CD14-positive monocyte (primary cell): ENCODE measurements around the gene ABCA12. TPM values are rescaled to one million over a fixed set of nuclear protein-coding genes. Genes with fewer than 3 reads are reported as not detected.

Experiments
- DNase-seq, 3 donors: peaks; one replicate each; pipeline ENCODE4 v3.0.0-alpha.2; 2011 to 2022
- H2AFZ ChIP-seq: 2 replicates; pipeline ENCODE4 v1.6.0; 2012; ENCODE audit warnings: mild to moderate bottlenecking, low read depth, low read length, inconsistent platforms; ENCODE audit not compliant: insufficient read depth, poor library complexity, severe bottlenecking
- H3K27ac ChIP-seq, 2 donors: 1 replicate in 1 of 2; 2 replicates in 1 of 2; pipeline ENCODE4 v1.5.1; 2012 to 2013; ENCODE audit warnings: low read length in 2 of 2, control low read depth in 1 of 2, inconsistent platforms in 1 of 2, low read depth in 1 of 2, mild to moderate bottlenecking in 1 of 2
- H3K27me3 ChIP-seq, 2 donors: one replicate each; pipeline versions ENCODE4 v1.6.0 to v1.6.1; 2011 to 2013; ENCODE audit warnings: low read length in 2 of 2; ENCODE audit not compliant: control insufficient read depth in 2 of 2, insufficient read depth in 2 of 2
- H3K36me3 ChIP-seq, 2 donors: replicated peaks in 1 of 2; 1 replicate in 1 of 2; 2 replicates in 1 of 2; pipeline versions ENCODE4 v1.5.1 to v1.6.1; 2012 to 2013; ENCODE audit warnings: low read length in 2 of 2, control low read depth in 1 of 2, inconsistent platforms in 1 of 2, mild to moderate bottlenecking in 1 of 2; ENCODE audit not compliant: insufficient read depth in 2 of 2, control insufficient read depth in 1 of 2
- H3K4me1 ChIP-seq, 2 donors: 1 replicate in 1 of 2; 2 replicates in 1 of 2; pipeline versions ENCODE4 v1.5.1 to v1.6.1; 2012 to 2013; ENCODE audit warnings: low read length in 2 of 2, control low read depth in 1 of 2, inconsistent platforms in 1 of 2, mild to moderate bottlenecking in 1 of 2, moderate library complexity in 1 of 2; ENCODE audit not compliant: insufficient read depth in 2 of 2, control insufficient read depth in 1 of 2
- H3K4me2 ChIP-seq: replicated peaks from 2 replicates; pipeline ENCODE3; 2012; ENCODE audit warnings: low read length, moderate library complexity, mild to moderate bottlenecking; ENCODE audit not compliant: poor library complexity, severe bottlenecking; ENCODE audit errors: extremely low read depth
- H3K4me3 ChIP-seq, 3 experiments: fragments of 200-600 bp in 1 of 3; sonication (generic) in 1 of 3; replicated peaks in 1 of 3; 1 replicate in 2 of 3; 2 replicates in 1 of 3; pipeline ENCODE4 v1.5.1; 2011 to 2013; ENCODE audit warnings: low read length in 3 of 3, mild to moderate bottlenecking in 3 of 3, control low read depth in 2 of 3, low read depth in 2 of 3, inconsistent platforms in 1 of 3, moderate library complexity in 1 of 3
- H3K79me2 ChIP-seq: 2 replicates; pipeline ENCODE4 v1.6.0; 2012; ENCODE audit warnings: mild to moderate bottlenecking, control low read depth, inconsistent platforms, low read length, moderate library complexity; ENCODE audit not compliant: insufficient read depth
- H3K9ac ChIP-seq: 2 replicates; pipeline ENCODE4 v1.6.0; 2017; ENCODE audit warnings: low read length, mild to moderate bottlenecking; ENCODE audit not compliant: insufficient read depth, poor library complexity, severe bottlenecking
- H3K9me3 ChIP-seq, 2 donors: replicated peaks in 1 of 2; 1 replicate in 1 of 2; 2 replicates in 1 of 2; pipeline versions ENCODE4 v1.5.1 to v1.6.1; 2012 to 2013; ENCODE audit warnings: low read length in 2 of 2, control low read depth in 1 of 2; ENCODE audit not compliant: control insufficient read depth in 1 of 2, insufficient read depth in 1 of 2
- H4K20me1 ChIP-seq: 2 replicates; pipeline ENCODE4 v1.6.0; 2012; ENCODE audit warnings: mild to moderate bottlenecking, low read length, control low read depth, moderate library complexity; ENCODE audit not compliant: insufficient read depth
- H3K27ac Mint-ChIP-seq, 7 donors: one replicate each; pipeline ENCODE4 v1.8.0; 2020; ENCODE audit warnings: mild to moderate bottlenecking in 7 of 7, mixed read lengths in 7 of 7, moderate library complexity in 6 of 7, inconsistent platforms in 2 of 7
- H3K27me3 Mint-ChIP-seq, 3 donors: one replicate each; pipeline ENCODE4 v1.8.0; 2021 to 2022; ENCODE audit warnings: low read depth in 3 of 3, mild to moderate bottlenecking in 3 of 3, mixed read lengths in 3 of 3, moderate library complexity in 3 of 3, inconsistent platforms in 1 of 3
- H3K36me3 Mint-ChIP-seq, 2 donors: one replicate each; pipeline ENCODE4 v1.8.0; 2020; ENCODE audit warnings: mixed read lengths in 2 of 2, inconsistent platforms in 1 of 2, mild to moderate bottlenecking in 1 of 2
- H3K4me1 Mint-ChIP-seq: one replicate; pipeline ENCODE4 v1.8.0; 2020; ENCODE audit warnings: mild to moderate bottlenecking, mixed read lengths
- H3K4me3 Mint-ChIP-seq, 2 donors: one replicate each; pipeline ENCODE4 v1.8.0; 2020; ENCODE audit warnings: mild to moderate bottlenecking in 2 of 2, mixed read lengths in 2 of 2, moderate library complexity in 1 of 2
- H3K9me3 Mint-ChIP-seq, 7 donors: one replicate each; pipeline ENCODE4 v1.8.0; 2020 to 2022; ENCODE audit warnings: mixed read lengths in 7 of 7, mild to moderate bottlenecking in 6 of 7, moderate library complexity in 6 of 7, inconsistent platforms in 2 of 7
- CTCF ChIP-seq: fragments of 200-600 bp; IDR thresholded peaks from one replicate; pipeline ENCODE4 v1.8.0; 2022; ENCODE audit warnings: antibody characterized with exemption, mild to moderate bottlenecking
- WGBS: methylation state at CpG from one replicate; pipeline ENCODE4 v1.1.5; 2013; ENCODE audit warnings: missing lambda C conversion rate; ENCODE audit not compliant: insufficient coverage; 5-methylcytosine and 5-hydroxymethylcytosine counted together
- intact Hi-C, 2 donors: fragments of 100-400 bp; cut with micrococcal nuclease; formaldehyde crosslinking; loops; one replicate each; pipeline versions ENCODE4 v1.15.0 to v1.15.1; 2023
- polyA plus RNA-seq, 3 donors: library from polyadenylated mRNA; depleted of rRNA in 1 of 3; unstranded in 2 of 3; stranded (reverse) in 1 of 3; fragments of 300-500 nt in 2 of 3; fragments of >200 nt in 1 of 3; fragmentation: Illumina TruSeq in 2 of 3; gene quantifications; 1 replicate in 2 of 3; 2 replicates in 1 of 3; pipeline ENCODE4 v1.2.3, GENCODE V29; 2012 to 2021

The ABCA12 gene
- polyA plus RNA-seq, 3 donors: not detected

- Histone ChIP-seq H3K9me3 (no peaks in the 10 kb centered on the region), H3K4me2 (no peak overlapping the region), H3K4me1 (no peaks in the 10 kb centered on the region), H3K79me2 (no peaks in the 10 kb centered on the region), H2AFZ (no peak overlapping the region), H3K36me3 (no peaks in the 10 kb centered on the region), H3K27ac (no peak overlapping the region), H4K20me1 (no peaks in the 10 kb centered on the region), H3K9ac (no peak overlapping the region), H3K4me3 (no peak overlapping the region), H3K27me3 (no peaks in the 10 kb centered on the region)
- DNase-seq: no peak
- no peak overlapping the region for H3K27ac Mint-ChIP-seq
- WGBS: no CpG with 5 or more reads among the region's 2 CpGs
- peaks cover 0 to 19% (median 4%) of the 10 kb centered on the region in 7 donors for H3K9me3 Mint-ChIP-seq
- no peak overlapping the region for H3K4me3 Mint-ChIP-seq
- no peaks in the 10 kb centered on the region for H3K4me1 Mint-ChIP-seq
- peaks cover 0 to 4% (median 0%) of the 10 kb centered on the region in 3 donors for H3K27me3 Mint-ChIP-seq
- H3K36me3 Mint-ChIP-seq: no peaks in the 10 kb centered on the region
- no peak for TF ChIP-seq CTCF
- intact Hi-C loops: no loop called here
Observed at GRCh38 chr2:215149060-215149459, 10.6 kb upstream of the ABCA12 start.

- TF ChIP-seq CTCF: no peak
- no peak overlapping the region for H3K4me3 Mint-ChIP-seq
- Histone ChIP-seq H3K36me3 (no peaks in the 10 kb centered on the region), H3K27me3 (no peaks in the 10 kb centered on the region), H2AFZ (no peak overlapping the region), H3K9ac (no peak overlapping the region), H3K27ac (no peak overlapping the region), H3K9me3 (no peaks in the 10 kb centered on the region), H3K4me3 (no peak overlapping the region), H4K20me1 (no peaks in the 10 kb centered on the region), H3K79me2 (no peaks in the 10 kb centered on the region), H3K4me1 (no peaks in the 10 kb centered on the region), H3K4me2 (no peak overlapping the region)
- H3K27ac Mint-ChIP-seq: no peak overlapping the region
- H3K27me3 Mint-ChIP-seq: peaks cover 0 to 4% (median 0%) of the 10 kb centered on the region in 3 donors
- DNase-seq: no peak
- no CpG with 5 or more reads among the region's 3 CpGs for WGBS
- no peaks in the 10 kb centered on the region for H3K4me1 Mint-ChIP-seq
- H3K9me3 Mint-ChIP-seq: peaks cover 0 to 15% (median 4%) of the 10 kb centered on the region in 7 donors
- intact Hi-C loops: no loop called here
- H3K36me3 Mint-ChIP-seq: no peaks in the 10 kb centered on the region
Observed at GRCh38 chr2:215145611-215146010, 7.2 kb upstream of the ABCA12 start.
